ENCODE results near the gene SYNE2. TPM values are rescaled to one million over a fixed set of nuclear protein-coding genes. Genes with fewer than 3 reads are reported as not detected.

The SYNE2 gene
- total RNA-seq, 1 donor from 2014 or later: 518 TPM

GRCh38 chr14:64184103-64184729 is 331.4 kb downstream of the SYNE2 start:
- Histone ChIP-seq H3K9me3 (no peaks in the 10 kb centered on the region), H3K27me3 (no peaks in the 10 kb centered on the region), H3K27ac (no peak overlapping the region), H3K4me3 (no peak overlapping the region), H3K36me3 (peaks cover 22 to 36% of the 10 kb centered on the region in 2 donors), H3K4me1 (no peaks in the 10 kb centered on the region)
- intact Hi-C loops (cut with DNase I): no loop called here
- DNase-seq (ENCODE audit: low spot score in 2 of 2): no peak
- TF ChIP-seq CTCF (IDR thresholded peaks at IDR 0.05): no peak

- DNase-seq (ENCODE audit: low spot score in 2 of 2): no peak
- no peak overlapping the region for H3K4me3 ChIP-seq
- intact Hi-C loops (cut with DNase I): no loop called here
- no peaks in the 10 kb centered on the region for H3K9me3 ChIP-seq
- H3K36me3 ChIP-seq: peaks cover 27 to 37% of the 10 kb centered on the region in 2 donors
- TF ChIP-seq CTCF (IDR thresholded peaks at IDR 0.05): no peak
- no peaks in the 10 kb centered on the region for H3K27me3 ChIP-seq
- no peak overlapping the region for H3K27ac ChIP-seq
- no peaks in the 10 kb centered on the region for H3K4me1 ChIP-seq
Measured at GRCh38 chr14:64185184-64185583, 332.4 kb downstream of the SYNE2 start.

- intact Hi-C loops (cut with DNase I): no loop called here
- H3K4me3 ChIP-seq: no peak overlapping the region
- no peak for TF ChIP-seq CTCF (IDR thresholded peaks at IDR 0.05)
- H3K27me3 ChIP-seq: no peaks in the 10 kb centered on the region
- H3K27ac ChIP-seq: no peak overlapping the region
- peaks cover 33 to 41% of the 10 kb centered on the region in 2 donors for H3K36me3 ChIP-seq
- no peaks in the 10 kb centered on the region for H3K4me1 ChIP-seq
- no peaks in the 10 kb centered on the region for H3K9me3 ChIP-seq
- DNase-seq (ENCODE audit: low spot score in 2 of 2): no peak
Measured at GRCh38 chr14:64186231-64187129, 333.7 kb downstream of the SYNE2 start.

- DNase-seq (ENCODE audit: low spot score in 2 of 2): no peak
Measured at GRCh38 chr14:64187331-64187730, 334.5 kb downstream of the SYNE2 start.

GRCh38 chr14:64190974-64191502 is 338.2 kb downstream of the SYNE2 start:
- no peak for TF ChIP-seq CTCF (IDR thresholded peaks at IDR 0.05)
- H3K27me3 ChIP-seq: no peaks in the 10 kb centered on the region
- peaks cover 34 to 38% of the 10 kb centered on the region in 2 donors for H3K36me3 ChIP-seq
- no peaks in the 10 kb centered on the region for H3K4me1 ChIP-seq
- no peak for DNase-seq (ENCODE audit: low spot score in 2 of 2)
- H3K9me3 ChIP-seq: no peaks in the 10 kb centered on the region
- H3K27ac ChIP-seq: no peak overlapping the region
- intact Hi-C loops (cut with DNase I): no loop called here
- H3K4me3 ChIP-seq: no peak overlapping the region

More at GRCh38 chr14:64187331-64187730, 334.5 kb downstream of the SYNE2 start:
- Histone ChIP-seq H3K4me1 (no peaks in the 10 kb centered on the region), H3K36me3 (peaks cover 38 to 44% of the 10 kb centered on the region in 2 donors), H3K9me3 (no peaks in the 10 kb centered on the region), H3K27me3 (no peaks in the 10 kb centered on the region), H3K4me3 (no peak overlapping the region), H3K27ac (no peak overlapping the region)
- intact Hi-C loops (cut with DNase I): no loop called here
- TF ChIP-seq CTCF (IDR thresholded peaks at IDR 0.05): no peak

Data from ascending aorta (tissue), 2 donors.